GM12878 (cell line): ENCODE results near the gene TNFRSF1B. TPM values are rescaled to one million over a fixed set of nuclear protein-coding genes. Genes with fewer than 3 reads are reported as not detected.

Experiments
- ATAC-seq: fragments of 200-7000 bp; cut with Tn5 transposase; 3 replicates; pipeline ENCODE4 v1.9.1; 2020; ENCODE audit warnings: mild to moderate bottlenecking, moderate library complexity
- BruUV-seq: library from RNA; stranded (reverse); fragments of 400-500 nt; replicated peaks from 2 replicates; lab custom pipeline; 2021; lab: Mats Ljungman, UMichigan
- CTCF ChIA-PET: fragments of 300-600 bp; sonication (Branson Sonifier 250); formaldehyde crosslinking; extraction: SDS; loops from one replicate; lab custom pipeline; 2021; ENCODE audit warnings: inconsistent platforms; lab: Yijun Ruan, JAX
- POLR2A ChIA-PET: fragments of 350-600 bp; formaldehyde crosslinking; extraction: SDS; loops from one replicate; lab custom pipeline; 2021; ENCODE audit warnings: inconsistent platforms; lab: Charles Lee
- RAD21 ChIA-PET: fragments of 300-600 bp; sonication (Branson Sonifier 250); formaldehyde crosslinking; loops from one replicate; lab custom pipeline; 2023; ENCODE audit warnings: antibody characterized with exemption; ENCODE audit not compliant: unreplicated experiment; lab: Charles Lee
- SMC1A ChIA-PET: fragments of 300-600 bp; sonication (Branson Sonifier 250); formaldehyde crosslinking; loops from one replicate; lab custom pipeline; 2023; ENCODE audit not compliant: unreplicated experiment, uncharacterized antibody; lab: Charles Lee
- DNase-seq: peaks from one replicate; pipeline ENCODE4 v3.0.0-alpha.2; 2011; ENCODE audit warnings: low read depth, low spot score
- FAIRE-seq: peaks from 3 replicates; lab custom pipeline; 2011; peaks lifted over from hg19 to GRCh38; lab: Jason Lieb, UNC
- H2AFZ ChIP-seq: 2 replicates; pipeline ENCODE4 v1.6.0; 2011; ENCODE audit warnings: low read depth, low read length, control low read depth; ENCODE audit not compliant: control insufficient read depth
- H3K27ac ChIP-seq: 2 replicates; pipeline ENCODE4 v1.5.1; 2011; ENCODE audit warnings: control low read depth; ENCODE audit not compliant: control insufficient read depth, insufficient read depth
- H3K27me3 ChIP-seq, 2 experiments: replicated peaks in 1 of 2; 2 replicates each; pipeline versions ENCODE4 v1.6.0 to v1.6.1; 2011; ENCODE audit warnings: low read length in 1 of 2; ENCODE audit not compliant: control insufficient read depth in 2 of 2, insufficient read depth in 2 of 2
- H3K36me3 ChIP-seq, 2 experiments: 2 replicates each; pipeline ENCODE4 v1.5.1; 2011; ENCODE audit warnings: low read length in 1 of 2; ENCODE audit not compliant: control insufficient read depth in 2 of 2, insufficient read depth in 2 of 2
- H3K4me1 ChIP-seq: 2 replicates; pipeline ENCODE4 v1.6.1; 2011; ENCODE audit warnings: mild to moderate bottlenecking, low read length, moderate library complexity, mixed read lengths; ENCODE audit not compliant: control insufficient read depth, insufficient read depth
- H3K4me2 ChIP-seq: 2 replicates; pipeline ENCODE4 v1.6.0; 2011; ENCODE audit warnings: control low read depth; ENCODE audit not compliant: control insufficient read depth, insufficient read depth
- H3K4me3 ChIP-seq: fragments of 200-600 bp; sonication (generic); 2 replicates; pipeline ENCODE4 v1.5.1; 2016
- H3K79me2 ChIP-seq: 2 replicates; pipeline ENCODE4 v1.6.0; 2011; ENCODE audit warnings: low read length; ENCODE audit not compliant: control insufficient read depth, insufficient read depth
- H3K9ac ChIP-seq: 2 replicates; pipeline ENCODE4 v1.8.0; 2011; ENCODE audit warnings: low read length, control low read depth, mixed read lengths; ENCODE audit not compliant: control insufficient read depth, insufficient read depth
- H3K9me3 ChIP-seq: replicated peaks from 3 replicates; pipeline ENCODE4 v1.5.1; 2011; ENCODE audit warnings: mild to moderate bottlenecking, low read length; ENCODE audit not compliant: control insufficient read depth, insufficient read depth
- H4K20me1 ChIP-seq: 2 replicates; pipeline ENCODE4 v1.6.0; 2011; ENCODE audit not compliant: control insufficient read depth, insufficient read depth
- ATF3 ChIP-seq: IDR thresholded peaks from 2 replicates; pipeline ENCODE4 v1.6.1; 2011; ENCODE audit warnings: low read depth, mild to moderate bottlenecking, low read length, moderate library complexity, borderline replicate concordance; ENCODE audit errors: extremely low read depth
- IRF4 ChIP-seq: IDR thresholded peaks from 2 replicates; pipeline ENCODE4 v1.6.1; 2011; ENCODE audit warnings: low read depth, low read length
- NFXL1 ChIP-seq: fragments of 450-650 bp; IDR thresholded peaks from 2 replicates; pipeline ENCODE4 v1.6.1; 2017; ENCODE audit warnings: antibody characterized with exemption, mild to moderate bottlenecking, borderline replicate concordance
- RELA ChIP-seq: fragments of 450-650 bp; IDR thresholded peaks from 2 replicates; pipeline ENCODE4 v1.8.0; 2014; ENCODE audit warnings: borderline replicate concordance; ENCODE audit not compliant: partially characterized antibody
- SMARCA5 ChIP-seq: fragments of 450-650 bp; IDR thresholded peaks from 2 replicates; pipeline ENCODE4 v1.6.1; 2017; ENCODE audit warnings: mild to moderate bottlenecking
- ZNF217 ChIP-seq: fragments of 450-650 bp; IDR thresholded peaks from 2 replicates; pipeline ENCODE4 v1.6.1; 2017; ENCODE audit warnings: antibody characterized with exemption, mild to moderate bottlenecking
- WGBS: methylation state at CpG from one replicate; pipeline ENCODE4 v1.1.6; 2016; ENCODE audit warnings: low lambda C conversion rate; ENCODE audit not compliant: insufficient replicate concordance, insufficient coverage; ENCODE audit errors: missing lambda C conversion rate; 5-methylcytosine and 5-hydroxymethylcytosine counted together
- in situ Hi-C: fragments of 300-500 bp; cut with MboI; formaldehyde crosslinking; loops from 9 replicates; pipeline ENCODE4 v1.14.3; 2018; ENCODE audit warnings: mixed read lengths
- intact Hi-C: fragments of 100-400 bp; cut with micrococcal nuclease; formaldehyde crosslinking; loops from one replicate; pipeline ENCODE4 v1.14.2; 2022; ENCODE audit not compliant: unreplicated experiment
- polyA plus RNA-seq, 11 experiments: library from polyadenylated mRNA; depleted of rRNA in 4 of 11; unstranded in 6 of 11; stranded (reverse) in 5 of 11; fragments of >200 nt; fragmentation: Nextera tagmentation in 4 of 11; fragmentation: Illumina TruSeq in 1 of 11; extraction: Ambion mirVana in 4 of 11; extraction: Trizol in 1 of 11; gene quantifications; 1 replicate in 1 of 11; 2 replicates in 10 of 11; pipeline versions ENCODE4 v1.2.1 to v1.2.3, GENCODE V29; 2011 to 2016; ENCODE audit warnings: inconsistent platforms in 2 of 11, missing spikeins in 2 of 11, low read depth in 1 of 11
- total RNA-seq, 4 experiments: library from RNA; depleted of rRNA in 3 of 4; stranded (reverse); fragments of >200 nt in 3 of 4; fragmentation: Illumina TruSeq in 1 of 4; extraction: Trizol in 1 of 4; gene quantifications; 2 replicates each; pipeline versions ENCODE4 v1.2.1 to v1.2.3, GENCODE V29; 2013 to 2021

TNFRSF1B gene
- total and polyA plus RNA-seq, 10 of the 15 experiments (the other 5 are each of a cell fraction or from before 2014, with no cell fraction given), result 10.1 to 87.2 (median 37.3) TPM

- ATAC-seq, result no peak
These were observed 6.3 kb downstream of the TNFRSF1B start for GRCh38 chr1:12173041-12173509.

More at GRCh38 chr1:12173041-12173509, 6.3 kb downstream of the TNFRSF1B start:
- DNase-seq (no peak), FAIRE-seq (no peak)
- Histone ChIP-seq H3K36me3 (peaks cover 5 to 10% of the 10 kb centered on the region in 2 experiments), H3K4me2 (peak overlapping the region; percentile 78), H3K27me3 (no peaks in the 10 kb centered on the region), H3K9ac (peak overlapping the region; percentile 52; the same call in 1 of the 2 replicates), H2AFZ (no peak overlapping the region), H3K27ac (peak overlapping the region; percentile 24), H3K4me3 (peak overlapping the region; percentile 59; the same call in 1 of the 2 replicates), H3K4me1 (peaks cover 46% of the 10 kb centered on the region), H3K79me2 (peaks cover 85% of the 10 kb centered on the region), H3K9me3 (no peaks in the 10 kb centered on the region), H4K20me1 (peaks cover 6% of the 10 kb centered on the region; the same call in 1 of the 2 replicates)
- ChIA-PET POLR2A (interaction anchor here (0.6 to 2.7 kb wide), 3 partner anchors 10 to 25 kb away, joined by 5 to 9 read pairs (median 8); no protein-coding TSS in a partner anchor), RAD21 (interaction anchor here (0.8 to 2.4 kb wide), 5 partner anchors 16 to 48 kb away, joined by 3 to 9 read pairs (median 4); no protein-coding TSS in a partner anchor), CTCF (interaction anchor here (0.7 to 2.6 kb wide), 6 partner anchors 11 to 51 kb away, joined by 3 to 11 read pairs (median 4); no protein-coding TSS in a partner anchor), SMC1A (interaction anchor here (0.7 to 20.8 kb wide), 6 partner anchors 8 to 49 kb away, joined by 3 to 347 read pairs (median 7); no protein-coding TSS in a partner anchor)
- intact Hi-C loops, result loop anchor here (5.0 kb wide), 1 partner anchor 36 kb away; no protein-coding TSS in a partner anchor
- TF ChIP-seq NFXL1 (peak; percentile 82; the same call in 1 of the 2 replicates), IRF4 (no peak), RELA (no peak), SMARCA5 (peak; percentile 88), ZNF217 (peak; percentile 52; the same call in 1 of the 2 replicates), ATF3 (no peak)
- 78% methylated on average over 3 of the region's 3 CpGs for WGBS
- in situ Hi-C loops, result loop anchor here (25.0 kb wide), 1 partner anchor 1564 kb away; no protein-coding TSS in a partner anchor
- BruUV-seq, result no TSS peak
